ENCODE measurements around the gene HS3ST2.
"Not testable (repeated sequence)": the region's sequence is repeated elsewhere in the genome, so short reads cannot be mapped to it uniquely, and the experiment has no call there.

HS3ST2 gene

DNA sequence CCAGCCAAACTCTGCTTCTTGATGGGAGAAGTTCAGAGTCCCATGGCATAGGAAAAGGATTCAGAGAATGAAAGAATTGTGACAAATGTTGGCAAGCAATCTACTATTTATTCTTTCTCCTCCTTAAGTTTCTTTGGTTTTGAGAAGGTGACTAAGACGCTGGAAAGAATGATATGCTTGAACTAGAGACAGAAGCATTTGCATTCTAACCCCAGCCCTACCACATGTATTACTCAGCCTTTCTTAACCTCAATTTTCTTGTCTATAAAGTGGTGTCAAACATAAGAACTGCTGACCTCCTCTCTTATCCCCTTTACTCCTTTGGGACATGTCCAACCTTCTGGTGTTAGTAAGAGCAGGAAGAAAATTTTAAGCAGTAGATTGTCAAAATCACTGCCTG lies 124.7 kb downstream of the HS3ST2 start:
- DNase-seq = no peak

DNA sequence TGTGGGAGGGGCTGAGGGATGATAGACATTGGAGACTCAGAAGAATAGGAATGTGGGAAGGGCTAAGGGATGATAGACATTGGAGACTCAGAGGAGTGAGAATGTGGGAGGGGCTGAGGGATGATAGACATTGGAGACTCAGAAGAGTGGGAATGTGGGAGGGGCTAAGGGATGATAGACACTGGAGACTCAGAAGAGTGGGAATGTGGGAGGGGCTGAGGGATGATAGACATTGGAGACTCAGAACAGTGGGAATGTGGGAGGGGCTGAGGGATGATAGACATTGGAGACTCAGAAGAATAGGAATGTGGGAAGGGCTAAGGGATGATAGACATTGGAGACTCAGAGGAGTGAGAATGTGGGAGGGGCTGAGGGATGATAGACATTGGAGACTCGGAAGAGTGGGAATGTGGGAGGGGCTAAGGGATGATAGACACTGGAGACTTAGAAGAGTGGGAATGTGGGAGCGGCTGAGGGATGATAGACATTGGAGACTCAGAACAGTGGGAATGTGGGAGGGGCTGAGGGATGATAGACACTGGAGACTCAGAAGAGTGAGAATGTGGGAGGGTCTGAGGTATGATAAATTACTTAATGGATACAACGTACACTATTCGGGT lies 125.9 kb downstream of the HS3ST2 start:
- DNase-seq = not testable (repeated sequence)

DNA sequence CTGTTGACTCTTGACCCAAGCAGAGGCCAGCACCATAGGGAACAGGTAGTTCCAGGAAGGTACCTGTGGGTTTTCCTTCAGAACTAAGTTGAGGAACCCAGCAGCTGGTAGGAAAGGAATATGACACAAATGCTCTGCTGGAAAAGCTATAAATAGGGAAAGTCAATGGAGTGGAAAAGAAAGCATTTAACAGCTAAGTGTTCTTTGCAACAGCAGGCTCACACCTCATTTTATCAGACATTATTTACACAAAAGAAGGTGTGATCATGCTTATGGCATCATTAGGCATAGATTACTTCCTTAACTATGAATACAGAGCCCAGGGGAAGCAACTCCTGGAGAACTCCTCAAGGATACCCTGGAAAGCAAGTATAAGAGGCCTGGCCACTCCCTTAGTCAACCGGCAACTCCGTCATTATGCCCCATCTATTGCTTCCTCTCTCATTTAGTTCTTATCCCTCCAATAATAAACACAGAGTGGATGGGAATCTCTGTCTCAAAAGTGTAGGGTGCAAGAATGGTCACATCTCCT lies 128.1 kb downstream of the HS3ST2 start:
- DNase-seq = no peak

DNA sequence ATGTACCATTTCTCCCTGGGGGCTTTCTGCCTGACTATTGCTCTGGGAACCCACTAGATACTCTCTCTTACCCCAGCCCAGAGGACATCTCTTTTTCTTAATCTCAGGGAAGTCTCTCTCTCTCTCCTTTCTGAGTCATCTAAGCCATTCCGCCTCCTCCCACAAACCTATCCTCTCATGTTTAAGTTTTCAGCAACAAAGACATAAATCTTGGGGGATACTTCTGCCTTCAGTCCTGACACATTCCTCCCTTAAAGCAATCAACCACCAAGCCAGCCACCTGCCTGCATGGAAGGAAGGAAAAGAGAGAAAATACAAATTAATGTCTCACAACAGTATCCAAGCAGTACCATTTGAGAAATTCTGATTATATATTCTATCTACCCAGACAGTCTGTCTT lies 128.8 kb downstream of the HS3ST2 start:
- DNase-seq = no peak

DNA sequence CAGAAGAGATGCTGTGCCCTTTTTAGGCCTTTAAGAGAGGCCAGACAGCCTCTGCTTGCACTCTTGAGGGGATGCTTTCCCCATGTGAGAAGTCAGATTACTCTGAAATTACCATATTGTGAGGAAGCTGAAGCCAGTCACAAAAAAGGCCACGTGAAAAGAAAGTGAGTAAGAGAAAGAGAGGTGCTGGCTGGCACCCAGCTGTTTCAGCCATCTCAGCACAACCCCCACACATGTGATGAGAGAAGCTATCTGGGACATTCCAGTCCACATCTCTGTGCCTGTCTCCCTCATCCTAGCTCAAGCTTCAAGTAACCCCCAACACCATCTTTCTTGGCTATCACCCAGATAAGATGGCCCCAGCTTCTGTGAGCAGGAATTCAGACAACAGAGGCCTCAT lies 131.4 kb downstream of the HS3ST2 start:
- DNase-seq = no peak

DNA sequence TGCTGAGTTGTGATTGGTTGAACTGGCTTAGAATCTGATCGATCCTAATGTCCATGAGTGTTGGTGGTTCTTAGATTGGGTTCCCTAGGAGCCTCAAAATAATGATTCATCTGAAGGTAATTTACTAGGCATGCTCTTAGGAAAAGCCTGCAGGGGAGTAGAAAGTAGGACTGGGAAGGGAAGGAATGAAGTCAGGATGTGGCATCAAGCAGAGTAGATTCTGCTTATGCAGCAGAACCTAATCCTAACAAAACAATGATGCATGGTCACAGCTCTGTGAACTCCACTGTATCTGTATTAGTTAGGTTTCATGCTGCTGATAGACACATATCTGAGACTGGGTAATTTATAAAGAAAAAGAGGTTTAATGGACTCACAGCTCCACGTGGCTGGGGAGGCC lies 132.5 kb downstream of the HS3ST2 start:
- DNase-seq = no peak

DNA sequence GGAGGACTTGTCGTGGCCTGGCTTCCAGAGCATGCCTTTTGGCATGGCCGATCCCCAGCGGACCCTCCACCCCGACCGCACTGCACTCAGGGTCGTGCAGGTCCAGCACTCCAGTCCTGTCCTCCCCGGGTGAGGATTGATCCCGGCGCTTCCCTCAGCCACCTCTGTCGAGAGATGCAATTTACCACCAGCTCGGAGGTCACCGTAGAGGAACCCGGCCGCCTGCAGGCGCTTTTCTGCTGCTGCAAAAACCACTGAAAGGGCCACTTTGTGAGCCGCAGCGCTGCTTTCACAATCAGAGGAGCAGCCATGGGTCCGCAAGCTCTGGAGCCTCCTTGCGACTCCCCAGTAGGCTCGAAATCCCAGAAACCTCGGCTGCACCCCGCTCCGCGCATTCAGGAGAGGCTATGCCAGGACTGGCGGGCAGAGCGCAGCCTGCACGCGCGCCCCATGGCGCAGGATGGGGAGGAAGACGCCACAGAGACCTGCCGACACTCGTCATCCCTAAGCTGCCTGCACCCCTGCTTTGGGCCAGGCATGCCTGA lies 134.2 kb downstream of the HS3ST2 start:
- no peak for DNase-seq

DNA sequence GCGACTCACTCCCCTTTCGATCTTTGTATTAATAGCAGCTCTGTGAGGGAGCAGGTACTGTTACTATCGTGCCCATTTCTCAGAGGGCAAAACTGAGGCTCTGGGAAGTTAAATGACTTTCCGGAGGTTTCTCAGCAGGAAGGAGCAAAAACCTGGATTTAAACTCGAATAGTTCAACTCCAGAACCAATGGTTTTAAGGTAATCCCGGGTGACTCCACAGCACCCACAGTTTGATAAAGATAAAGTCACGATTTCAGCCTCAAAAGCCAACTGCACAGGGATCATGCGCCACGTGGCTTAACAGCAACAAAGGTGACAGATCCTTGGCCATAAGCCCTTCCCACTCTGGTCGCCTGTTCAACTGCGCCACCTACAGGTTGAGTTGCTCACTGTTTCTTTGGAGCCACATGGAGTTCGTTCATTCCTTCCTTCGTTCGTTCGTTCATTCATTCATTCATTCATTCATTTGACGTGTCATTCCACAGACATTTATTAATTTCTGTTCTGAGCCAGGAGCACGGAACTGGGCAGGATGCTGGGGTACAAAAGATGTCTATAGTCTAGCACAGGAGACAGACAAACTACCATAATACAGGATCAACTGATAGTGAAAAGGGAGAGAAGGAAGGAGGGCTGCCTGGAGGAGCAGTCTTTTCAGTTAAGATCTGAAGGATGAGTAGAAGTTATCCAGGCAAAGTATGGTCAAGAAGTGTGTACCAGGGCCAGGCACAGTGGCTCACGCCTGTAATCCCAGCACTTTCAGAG lies 134.8 kb downstream of the HS3ST2 start:
- DNase-seq = peak; percentile 31 to 51

DNA sequence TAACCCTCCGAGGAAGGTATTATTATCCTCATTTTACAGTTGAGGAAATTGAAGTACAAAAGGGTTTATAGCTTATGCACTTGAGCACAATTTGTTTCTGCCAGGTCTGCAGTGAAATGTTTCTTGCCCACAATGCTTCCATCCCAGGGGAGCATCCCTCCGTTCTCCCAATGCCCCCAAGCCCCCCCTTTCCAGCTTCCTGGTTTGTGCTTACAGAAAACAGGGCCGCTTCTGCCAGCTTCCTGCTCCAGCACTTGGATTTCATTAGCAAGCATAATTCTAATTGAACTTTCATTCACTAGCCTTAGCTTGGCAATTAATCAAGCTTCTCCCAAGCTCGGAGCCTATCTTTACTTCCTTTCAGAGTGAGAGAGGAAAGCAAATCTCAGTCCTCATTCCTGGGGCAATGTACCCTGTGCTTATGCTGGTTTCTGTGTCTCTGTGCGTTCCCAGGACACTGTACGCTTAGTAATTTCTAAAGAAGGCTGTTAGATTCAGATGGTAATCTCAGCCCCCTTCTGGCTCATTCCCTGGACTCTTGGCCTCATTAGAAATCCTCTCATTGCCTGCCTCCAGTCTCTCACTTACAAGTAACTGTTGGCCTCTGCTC lies 141.6 kb downstream of the HS3ST2 start:
- DNase-seq = no peak

DNA sequence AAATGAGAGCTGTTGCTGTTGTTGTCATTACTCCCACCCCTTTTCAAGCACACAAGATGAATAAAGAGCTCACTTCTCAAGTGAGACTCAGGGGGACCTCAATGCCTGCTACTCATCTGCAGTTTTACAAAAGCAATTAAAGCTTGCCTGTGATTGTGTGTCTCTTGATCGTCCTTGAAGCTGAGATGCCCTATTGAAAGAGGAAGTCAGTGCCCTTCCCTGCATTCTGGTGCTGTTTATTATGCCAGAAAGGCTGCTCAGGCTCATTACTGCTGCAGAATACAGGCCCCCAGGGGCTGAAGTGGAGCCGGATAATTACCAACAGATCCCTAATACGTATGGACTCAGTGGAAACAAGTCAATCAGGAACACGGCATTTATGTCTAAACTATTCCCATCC lies 147.2 kb downstream of the HS3ST2 start:
- DNase-seq = no peak

DNA sequence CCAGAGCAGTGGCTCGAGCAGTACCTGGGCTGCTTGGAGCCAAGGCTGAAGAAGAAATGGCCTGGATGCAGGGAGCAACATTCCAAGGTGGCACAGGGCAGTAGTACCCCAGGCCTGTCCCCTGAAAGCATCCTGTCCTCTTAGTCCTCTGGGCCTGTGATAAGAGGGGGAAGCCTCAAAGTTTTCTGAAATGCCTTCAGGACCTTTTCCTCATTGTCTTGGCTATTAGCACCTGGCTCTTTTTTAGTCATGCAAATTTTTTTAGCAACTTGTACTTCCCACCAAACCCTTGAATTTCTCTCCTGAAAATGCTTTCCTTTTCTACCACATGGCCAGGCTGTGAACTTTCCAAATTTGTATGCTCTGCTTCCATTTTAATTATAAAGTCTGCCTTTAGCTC lies 148.9 kb downstream of the HS3ST2 start:
- no peak for DNase-seq
